ENCODE results near the gene ANKRD40. TPM values are rescaled to one million over a fixed set of nuclear protein-coding genes. Genes with fewer than 3 reads are reported as not detected.
A peak's percentile ranks its signal among the peaks of the same experiment; 100 is the strongest.
"Not testable (repeated sequence)": the region's sequence is repeated elsewhere in the genome, so short reads cannot be mapped to it uniquely, and the experiment has no call there.

The ANKRD40 gene
- total RNA-seq, 4 donors from 2014 or later = 18.7 to 30.8 (median 24.2) TPM

- Histone ChIP-seq H3K27me3 (no peaks in the 10 kb centered on the region), H3K9me3 (no peaks in the 10 kb centered on the region), H3K4me1 (peaks cover 21 to 38% (median 33%) of the 10 kb centered on the region in 4 donors), H3K36me3 (no peaks in the 10 kb centered on the region), H3K4me3 (no peak overlapping the region), H3K27ac (peak overlapping the region in 3 of 4 donors; percentile 98 to 99 (median 98))
- TF ChIP-seq POLR2AphosphoS5 (IDR thresholded peaks at IDR 0.05) (no peak), POLR2A (IDR thresholded peaks at IDR 0.05) (no peak), EP300 (IDR thresholded peaks at IDR 0.05; ENCODE audit: low read depth) (no peak), CTCF (IDR thresholded peaks at IDR 0.05) (no peak)
- in situ Hi-C loops (cut with MboI; ENCODE audit: low pct_ligation_motif_present in 1 of 4, low pct_unique_long_range_greater_than_20kb in 1 of 4, low sequenced_read_pairs in 3 of 4) (no loop called here), intact Hi-C loops (cut with DNase I; ENCODE audit: low total_unique reads) (no loop called here)
- 92 to 100% methylated on average over 1 to 2 of the region's 2 CpGs for WGBS, 2 donors (ENCODE audit: low coverage in 1 of 2)
- DNase-seq = no peak
Observed at GRCh38 chr17:50710025-50710424, 2.3 kb upstream of the ANKRD40 start.

GRCh38 chr17:50709053-50709452 lies 1.3 kb upstream of the ANKRD40 start:
- in situ Hi-C loops (cut with MboI; ENCODE audit: low pct_ligation_motif_present in 1 of 4, low pct_unique_long_range_greater_than_20kb in 1 of 4, low sequenced_read_pairs in 3 of 4); intact Hi-C loops (cut with DNase I; ENCODE audit: low total_unique reads); H3K9me3 ChIP-seq; H3K27me3 ChIP-seq; H3K36me3 ChIP-seq; DNase-seq: not testable (repeated sequence)
- Histone ChIP-seq H3K4me3 (peak overlapping the region in 1 of 4 donors; percentile 63), H3K27ac (peak overlapping the region; percentile 96 to 99 (median 98)), H3K4me1 (peaks cover 21 to 39% (median 34%) of the 10 kb centered on the region in 4 donors)
- 71 to 73% methylated on average over 2 to 4 of the region's 4 CpGs for WGBS, 2 donors (ENCODE audit: low coverage in 1 of 2)

GRCh38 chr17:50708050-50709000 lies 611 bp upstream of the ANKRD40 start:
- intact Hi-C loops (cut with DNase I; ENCODE audit: low total_unique reads) (no loop called here), in situ Hi-C loops (cut with MboI; ENCODE audit: low pct_ligation_motif_present in 1 of 4, low pct_unique_long_range_greater_than_20kb in 1 of 4, low sequenced_read_pairs in 3 of 4) (no loop called here)
- no peak for DNase-seq
- no peaks in the 10 kb centered on the region for H3K9me3 ChIP-seq
- H3K4me3 ChIP-seq = peak overlapping the region; percentile 24 to 68 (median 56)
- H3K36me3 ChIP-seq = no peaks in the 10 kb centered on the region
- no peak for TF ChIP-seq EP300 (IDR thresholded peaks at IDR 0.05; ENCODE audit: low read depth)
- peak; percentile 32 for TF ChIP-seq POLR2A (IDR thresholded peaks at IDR 0.05)
- no peak for TF ChIP-seq POLR2AphosphoS5 (IDR thresholded peaks at IDR 0.05)
- peak in 1 of 5 experiments; percentile 11 for TF ChIP-seq CTCF (IDR thresholded peaks at IDR 0.05)
- 2 to 3% methylated on average over 5 to 6 of the region's 6 CpGs for WGBS, 2 donors (ENCODE audit: low coverage in 1 of 2)
- peak overlapping the region; percentile 96 to 99 (median 98) for H3K27ac ChIP-seq
- peaks cover 21 to 45% (median 38%) of the 10 kb centered on the region in 4 donors for H3K4me1 ChIP-seq
- no peaks in the 10 kb centered on the region for H3K27me3 ChIP-seq

DNA sequence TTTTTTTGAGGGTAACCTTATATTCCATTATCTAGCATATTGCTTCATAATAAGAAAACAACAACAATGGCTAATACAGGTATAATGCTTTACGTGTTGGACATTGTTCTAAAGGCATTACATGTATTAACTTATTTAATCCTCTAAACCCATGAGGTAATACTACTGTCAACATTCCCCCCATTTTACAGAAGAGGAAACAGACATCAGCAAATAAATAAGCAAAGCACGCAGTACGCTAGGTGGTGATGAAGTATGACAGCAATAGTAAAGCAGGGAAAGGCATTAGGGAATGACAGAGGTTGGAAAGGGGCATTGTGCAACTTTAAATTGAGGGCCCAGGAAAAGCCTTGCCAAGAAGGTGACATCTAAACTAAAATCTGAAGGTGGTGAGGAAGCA lies 4.6 kb downstream of the ANKRD40 start:
- no peak overlapping the region for H3K27ac ChIP-seq
- WGBS, 2 donors (ENCODE audit: low coverage in 1 of 2) = 89 to 93% methylated on average over 3 of the region's 3 CpGs

More for the DNA sequence above, 4.6 kb downstream of the ANKRD40 start:
- peaks cover 4 to 30% (median 24%) of the 10 kb centered on the region in 4 donors for H3K4me1 ChIP-seq
- H3K4me3 ChIP-seq = no peak overlapping the region
- H3K27me3 ChIP-seq = no peaks in the 10 kb centered on the region
- in situ Hi-C loops (cut with MboI; ENCODE audit: low pct_ligation_motif_present in 1 of 4, low pct_unique_long_range_greater_than_20kb in 1 of 4, low sequenced_read_pairs in 3 of 4) = no loop called here
- intact Hi-C loops (cut with DNase I; ENCODE audit: low total_unique reads) = no loop called here
- H3K36me3 ChIP-seq = peaks cover 0 to 17% (median 6%) of the 10 kb centered on the region in 4 donors
- no peak for DNase-seq
- TF ChIP-seq POLR2AphosphoS5 (IDR thresholded peaks at IDR 0.05) (no peak), POLR2A (IDR thresholded peaks at IDR 0.05) (no peak), EP300 (IDR thresholded peaks at IDR 0.05; ENCODE audit: low read depth) (no peak), CTCF (IDR thresholded peaks at IDR 0.05) (no peak)
- no peaks in the 10 kb centered on the region for H3K9me3 ChIP-seq

Measured in transverse colon (tissue), 4 donors.